NOMO-1 (cell line): ENCODE results near the gene GMDS.

Experiments used
- DNase-seq, 2 experiments: peaks; one replicate each; lab custom pipeline; 2025; ENCODE audit not compliant: unreplicated experiment in 2 of 2; lab: John Stamatoyannopoulos, UW

Gene GMDS

GRCh38 chr6:2182251-2182650, 63.2 kb downstream of the GMDS start:
- no peak for DNase-seq

- no peak for DNase-seq
These were observed 63.8 kb downstream of the GMDS start for GRCh38 chr6:2181567-2181966.

GRCh38 chr6:2179950-2180349, 65.5 kb downstream of the GMDS start:
- peak; percentile 39 to 60 for DNase-seq

- DNase-seq = peak; percentile 46 to 87
These were observed 66.2 kb downstream of the GMDS start for GRCh38 chr6:2179241-2179640.

GRCh38 chr6:2178125-2178524, 67.3 kb downstream of the GMDS start:
- DNase-seq = no peak

GRCh38 chr6:2175825-2176224, 69.6 kb downstream of the GMDS start:
- DNase-seq = no peak

- peak in 1 of 2 experiments; percentile 14 for DNase-seq
These were observed 72.0 kb downstream of the GMDS start for GRCh38 chr6:2173203-2173961.

- DNase-seq = peak in 1 of 2 experiments; percentile 67
These were observed 73.7 kb downstream of the GMDS start for GRCh38 chr6:2171728-2172127.

GRCh38 chr6:2168480-2168879, 76.9 kb downstream of the GMDS start:
- no peak for DNase-seq

GRCh38 chr6:2166717-2167116, 78.7 kb downstream of the GMDS start:
- DNase-seq = no peak

- DNase-seq = no peak
These were observed 80.1 kb downstream of the GMDS start for GRCh38 chr6:2165286-2165685.

GRCh38 chr6:2164481-2164880, 80.9 kb downstream of the GMDS start:
- DNase-seq = no peak

- no peak for DNase-seq
These were observed 83.3 kb downstream of the GMDS start for GRCh38 chr6:2162079-2162445.

GRCh38 chr6:2158596-2159271, 86.7 kb downstream of the GMDS start:
- no peak for DNase-seq

GRCh38 chr6:2157441-2158127, 87.8 kb downstream of the GMDS start:
- DNase-seq = no peak

GRCh38 chr6:2155206-2155605, 90.2 kb downstream of the GMDS start:
- peak in 1 of 2 experiments; percentile 32 for DNase-seq

- no peak for DNase-seq
These were observed 95.9 kb downstream of the GMDS start for GRCh38 chr6:2149361-2150006.

- no peak for DNase-seq
These were observed 96.7 kb downstream of the GMDS start for GRCh38 chr6:2148748-2149147.

- no peak for DNase-seq
These were observed 97.5 kb downstream of the GMDS start for GRCh38 chr6:2147766-2148448.

- DNase-seq = no peak
These were observed 98.1 kb downstream of the GMDS start for GRCh38 chr6:2147261-2147660.

- DNase-seq = no peak
These were observed 101.2 kb downstream of the GMDS start for GRCh38 chr6:2144210-2144609.
